CD4-positive, alpha-beta T cell (primary cell): ENCODE results near the gene TIMM17A. TPM values are rescaled to one million over a fixed set of nuclear protein-coding genes. Genes with fewer than 3 reads are reported as not detected.

Experiments used
- ATAC-seq: fragments of 200-7000 bp; cut with Tn5 transposase; one replicate; pipeline ENCODE4 v1.10.0; 2022; ENCODE audit warnings: mild to moderate bottlenecking; ENCODE audit not compliant: poor library complexity
- CTCF ChIA-PET: fragments of 350-600 bp; sonication (Branson Sonifier 250); formaldehyde crosslinking; loops from one replicate; lab custom pipeline; 2021; ENCODE audit warnings: antibody characterized with exemption, inconsistent platforms; lab: Charles Lee
- POLR2A ChIA-PET: fragments of 350-600 bp; sonication (Branson Sonifier 250); formaldehyde crosslinking; loops from one replicate; lab custom pipeline; 2021; ENCODE audit warnings: antibody characterized with exemption, inconsistent platforms; lab: Charles Lee
- DNase-seq, 14 experiments: peaks; one replicate each; pipeline ENCODE4 v3.0.0-alpha.2; 2013 to 2020; ENCODE audit warnings: mixed read lengths in 2 of 14
- H3K27ac ChIP-seq, 2 donors: one replicate each; pipeline versions ENCODE4 v1.5.1 to v1.7.0; 2013; ENCODE audit warnings: low read length in 2 of 2, low read depth in 1 of 2, mild to moderate bottlenecking in 1 of 2
- H3K27me3 ChIP-seq, 2 experiments: 1 replicate in 1 of 2; 2 replicates in 1 of 2; pipeline versions ENCODE4 v1.6.1 to v1.7.0; 2013; ENCODE audit warnings: low read length in 2 of 2, control low read depth in 1 of 2, mild to moderate bottlenecking in 1 of 2, moderate library complexity in 1 of 2; ENCODE audit not compliant: insufficient read depth in 2 of 2, control insufficient read depth in 1 of 2
- H3K36me3 ChIP-seq: one replicate; pipeline ENCODE4 v1.6.1; 2013; ENCODE audit warnings: low read length, control low read depth; ENCODE audit not compliant: insufficient read depth
- H3K4me1 ChIP-seq: one replicate; pipeline ENCODE4 v1.6.1; 2013; ENCODE audit warnings: low read length, control low read depth; ENCODE audit not compliant: insufficient read depth
- H3K4me3 ChIP-seq: one replicate; pipeline ENCODE4 v1.5.1; 2013; ENCODE audit warnings: mild to moderate bottlenecking, low read length, moderate library complexity
- H3K9me3 ChIP-seq, 2 experiments: 1 replicate in 1 of 2; 2 replicates in 1 of 2; pipeline versions ENCODE4 v1.6.1 to v1.7.0; 2013; ENCODE audit warnings: low read length in 2 of 2, mild to moderate bottlenecking in 2 of 2, control low read depth in 1 of 2, moderate library complexity in 1 of 2; ENCODE audit not compliant: control insufficient read depth in 1 of 2, insufficient read depth in 1 of 2
- H3K27ac Mint-ChIP-seq: one replicate; pipeline ENCODE4 v1.8.0; 2020; ENCODE audit warnings: mixed read lengths
- H3K27me3 Mint-ChIP-seq: one replicate; pipeline ENCODE4 v1.8.0; 2021; ENCODE audit warnings: mixed read lengths
- H3K36me3 Mint-ChIP-seq: one replicate; pipeline ENCODE4 v1.8.0; 2021; ENCODE audit warnings: low read depth, mixed read lengths
- H3K4me1 Mint-ChIP-seq: one replicate; pipeline ENCODE4 v1.8.0; 2021; ENCODE audit warnings: low read depth, mixed read lengths
- H3K4me3 Mint-ChIP-seq: one replicate; pipeline ENCODE4 v1.8.0; 2020; ENCODE audit warnings: mild to moderate bottlenecking, mixed read lengths
- H3K9me3 Mint-ChIP-seq: one replicate; pipeline ENCODE4 v1.8.0; 2020; ENCODE audit warnings: mixed read lengths
- CTCF ChIP-seq: fragments of 200-600 bp; IDR thresholded peaks from one replicate; pipeline ENCODE4 v1.8.0; 2022; ENCODE audit warnings: antibody characterized with exemption, mild to moderate bottlenecking
- intact Hi-C, 2 experiments: fragments of 100-400 bp; cut with DNase I in 1 of 2; cut with micrococcal nuclease in 1 of 2; formaldehyde crosslinking; loops; one replicate each; pipeline versions ENCODE4 v1.15.1 to v1.9.0; 2023 to 2025; cut with DNase I, micrococcal nuclease
- total RNA-seq, 174 experiments: library from RNA in 2 of 174; stranded (reverse) in 2 of 174; gene quantifications; one replicate each; pipeline ENCODE4 v1.2.3 and lab custom pipeline; 2021 to 2026

TIMM17A gene
- total RNA-seq, 2 experiments from 2014 or later = 46.2 to 49.6 TPM

GRCh38 chr1:201964261-201964660 lies 9.0 kb downstream of the TIMM17A start:
- CTCF ChIA-PET = interaction anchor here (2.0 to 2.3 kb wide), 2 partner anchors 35 to 68 kb away, joined by 5 to 8 read pairs; no protein-coding TSS in a partner anchor
- no peaks in the 10 kb centered on the region for H3K9me3 Mint-ChIP-seq
- H3K36me3 ChIP-seq = peaks cover 77% of the 10 kb centered on the region

GRCh38 chr1:201966171-201966570 lies 10.9 kb downstream of the TIMM17A start:
- Mint-ChIP-seq H3K27me3 (no peaks in the 10 kb centered on the region), H3K27ac (no peak overlapping the region), H3K4me1 (no peaks in the 10 kb centered on the region), H3K9me3 (no peaks in the 10 kb centered on the region), H3K36me3 (peaks cover 90% of the 10 kb centered on the region), H3K4me3 (no peak overlapping the region)
- ATAC-seq (no peak), DNase-seq (no peak)
- no peaks in the 10 kb centered on the region for H3K4me1 ChIP-seq
- H3K27me3 ChIP-seq = no peaks in the 10 kb centered on the region
- H3K36me3 ChIP-seq = peaks cover 86% of the 10 kb centered on the region
- no peak overlapping the region for H3K4me3 ChIP-seq
- POLR2A ChIA-PET = no interaction called here
- CTCF ChIA-PET = interaction anchor here (1.0 kb wide), 1 partner anchor 70 kb away, joined by 3 read pairs; no protein-coding TSS in a partner anchor
- no peak for TF ChIP-seq CTCF
- no peak overlapping the region for H3K27ac ChIP-seq
- intact Hi-C loops = no loop called here
- H3K9me3 ChIP-seq = no peaks in the 10 kb centered on the region

More at GRCh38 chr1:201964261-201964660, 9.0 kb downstream of the TIMM17A start:
- Histone ChIP-seq H3K27me3 (no peaks in the 10 kb centered on the region), H3K27ac (no peak overlapping the region), H3K4me3 (no peak overlapping the region), H3K9me3 (no peaks in the 10 kb centered on the region), H3K4me1 (no peaks in the 10 kb centered on the region)
- POLR2A ChIA-PET = interaction anchor here (0.6 kb wide), 1 partner anchor 18 kb away, joined by 3 read pairs; the partner anchor contains the start of gene RNPEP
- Mint-ChIP-seq H3K4me1 (no peaks in the 10 kb centered on the region), H3K27me3 (no peaks in the 10 kb centered on the region), H3K4me3 (no peak overlapping the region), H3K27ac (no peak overlapping the region), H3K36me3 (peaks cover 82% of the 10 kb centered on the region)
- no peak for TF ChIP-seq CTCF
- intact Hi-C loops = no loop called here
- no peak for ATAC-seq
- no peak for DNase-seq

DNA sequence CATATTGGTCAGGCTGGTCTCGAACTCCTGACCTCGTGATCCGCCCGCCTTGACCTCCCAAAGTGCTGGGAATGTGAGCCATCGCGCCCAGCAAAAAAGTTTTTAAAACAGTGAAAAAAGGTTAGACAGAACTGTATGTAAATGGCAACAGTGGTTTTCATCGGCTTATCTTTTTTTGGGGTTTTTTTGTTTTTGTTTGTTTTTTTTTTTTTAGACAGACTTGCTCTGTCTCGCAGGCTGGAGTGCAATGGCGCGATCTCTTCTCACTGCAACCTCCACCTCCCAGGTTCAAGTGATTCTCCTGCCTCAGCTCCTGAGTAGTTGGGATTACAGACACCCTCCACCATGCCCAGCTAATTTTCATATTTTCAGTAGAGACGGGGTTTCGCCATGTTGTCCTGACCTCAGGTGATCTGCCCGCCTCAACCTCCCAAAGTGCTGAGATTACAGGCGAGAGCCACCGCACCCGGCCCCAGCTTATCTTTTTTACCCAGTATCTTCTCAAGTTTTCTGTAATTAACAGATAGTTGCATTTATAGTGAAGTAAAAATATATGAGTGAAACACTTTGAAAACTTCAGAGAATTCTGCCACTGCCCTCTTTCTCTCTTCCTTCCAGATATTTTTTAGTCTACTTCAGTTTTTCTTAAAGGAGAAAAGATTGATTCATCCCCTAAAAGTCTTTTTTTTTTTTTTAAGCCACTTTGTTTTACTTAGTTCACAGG lies 13.1 kb downstream of the TIMM17A start:
- no peak overlapping the region for H3K27ac Mint-ChIP-seq
- H3K4me1 Mint-ChIP-seq = no peaks in the 10 kb centered on the region
- CTCF ChIA-PET = interaction anchor here (0.9 to 1.9 kb wide), 2 partner anchors 31 to 72 kb away, joined by 3 to 7 read pairs; no protein-coding TSS in a partner anchor
- no peaks in the 10 kb centered on the region for H3K27me3 Mint-ChIP-seq
- H3K36me3 ChIP-seq = peaks cover 64% of the 10 kb centered on the region
- no peaks in the 10 kb centered on the region for H3K9me3 ChIP-seq
- POLR2A ChIA-PET = no interaction called here
- no peak for ATAC-seq
- H3K27ac ChIP-seq = no peak overlapping the region
- H3K36me3 Mint-ChIP-seq = peaks cover 69% of the 10 kb centered on the region
- no peak for DNase-seq
- no peak overlapping the region for H3K4me3 Mint-ChIP-seq
- TF ChIP-seq CTCF = no peak
- no peak overlapping the region for H3K4me3 ChIP-seq
- intact Hi-C loops = no loop called here
- H3K27me3 ChIP-seq = no peaks in the 10 kb centered on the region
- H3K9me3 Mint-ChIP-seq = no peaks in the 10 kb centered on the region
- peaks cover 3% of the 10 kb centered on the region for H3K4me1 ChIP-seq
